PC-9 (cell line): ENCODE data around the gene IYD. TPM values are rescaled to one million over a fixed set of nuclear protein-coding genes. Genes with fewer than 3 reads are reported as not detected.

ENCODE experiments used
- BruUV-seq: library from RNA; stranded (reverse); fragments of 400-500 nt; replicated peaks from 2 replicates; lab custom pipeline; 2021; lab: Mats Ljungman, UMichigan
- CTCF ChIA-PET: fragments of 300-600 bp; sonication (Branson Sonifier 250); formaldehyde crosslinking; loops from one replicate; lab custom pipeline; 2022; ENCODE audit warnings: antibody characterized with exemption; lab: Charles Lee
- POLR2A ChIA-PET: fragments of 300-600 bp; sonication (Branson Sonifier 250); formaldehyde crosslinking; loops from one replicate; lab custom pipeline; 2022; ENCODE audit warnings: antibody characterized with exemption; ENCODE audit not compliant: unreplicated experiment; lab: Charles Lee
- DNase-seq, 2 experiments: peaks; one replicate each; pipeline versions ENCODE4 v3.0.0 to v3.0.0-alpha.2; 2015 to 2022; ENCODE audit warnings: mixed read lengths in 1 of 2
- H2AFZ ChIP-seq: fragments of 200-600 bp; sonication (generic); 2 replicates; pipeline ENCODE4 v1.8.1; 2017; ENCODE audit warnings: antibody characterized with exemption
- H3F3A ChIP-seq: fragments of 200-600 bp; sonication (generic); 2 replicates; pipeline ENCODE4 v1.8.1; 2017; ENCODE audit warnings: antibody characterized with exemption, mild to moderate bottlenecking, low read depth; ENCODE audit not compliant: insufficient read depth
- H3K27ac ChIP-seq: fragments of 200-600 bp; sonication (generic); 2 replicates; pipeline ENCODE4 v1.6.1; 2016; ENCODE audit warnings: mixed run types
- H3K27me3 ChIP-seq: fragments of 200-600 bp; sonication (generic); 2 replicates; pipeline ENCODE4 v1.6.1; 2016; ENCODE audit warnings: low read depth, mixed run types; ENCODE audit not compliant: insufficient read depth
- H3K36me3 ChIP-seq: fragments of 200-600 bp; sonication (generic); 2 replicates; pipeline ENCODE4 v1.6.1; 2016; ENCODE audit warnings: low read depth, mixed run types
- H3K4me1 ChIP-seq: fragments of 200-600 bp; sonication (generic); replicated peaks from 2 replicates; pipeline ENCODE4 v1.6.1; 2016; ENCODE audit warnings: mixed run types; ENCODE audit not compliant: insufficient read depth
- H3K4me2 ChIP-seq: fragments of 200-600 bp; sonication (generic); 2 replicates; pipeline ENCODE4 v1.6.1; 2017; ENCODE audit warnings: mixed run types
- H3K4me3 ChIP-seq: fragments of 200-600 bp; sonication (generic); 2 replicates; pipeline ENCODE4 v1.6.1; 2016; ENCODE audit warnings: mixed run types
- H3K79me2 ChIP-seq: fragments of 200-600 bp; sonication (generic); 2 replicates; pipeline ENCODE4 v1.6.1; 2017; ENCODE audit warnings: low read depth, mixed run types
- H3K9me2 ChIP-seq: fragments of 200-600 bp; sonication (generic); 2 replicates; pipeline ENCODE4 v1.8.1; 2017; ENCODE audit warnings: mild to moderate bottlenecking; ENCODE audit not compliant: insufficient read depth
- H3K9me3 ChIP-seq: fragments of 200-600 bp; sonication (generic); 2 replicates; pipeline ENCODE4 v1.8.1; 2016; ENCODE audit warnings: low read depth; ENCODE audit not compliant: insufficient read depth
- H4K20me1 ChIP-seq: fragments of 200-600 bp; sonication (generic); 2 replicates; pipeline ENCODE4 v1.8.1; 2017; ENCODE audit not compliant: insufficient read depth
- CTCF ChIP-seq: fragments of 200-600 bp; sonication (generic); conservative IDR thresholded peaks from 2 replicates; pipeline ENCODE4 v1.6.1; 2017; ENCODE audit warnings: mixed run types, antibody characterized with exemption, mild to moderate bottlenecking, moderate library complexity
- EZH2 ChIP-seq: fragments of 200-600 bp; sonication (generic); IDR thresholded peaks from 2 replicates; pipeline ENCODE4 v1.8.0; 2017; ENCODE audit warnings: antibody characterized with exemption, low read depth
- intact Hi-C: fragments of 100-400 bp; cut with micrococcal nuclease; formaldehyde crosslinking; loops from one replicate; pipeline ENCODE4 v1.10.0; 2022; ENCODE audit not compliant: unreplicated experiment
- total RNA-seq: library from RNA; stranded (reverse); gene quantifications from 2 replicates; pipeline ENCODE4 v1.2.3, GENCODE V29; 2021

Gene IYD
- total RNA-seq, 1 experiment from 2014 or later: not detected

- Histone ChIP-seq H3K4me2 (no peak overlapping the region), H4K20me1 (no peaks in the 10 kb centered on the region), H2AFZ (no peak overlapping the region), H3K27ac (no peak overlapping the region), H3K9me3 (0 out of 2 replicates have a peak, but pooled peaks cover 3% of the 10 kb centered on the region), H3K4me3 (no peak overlapping the region), H3K36me3 (no peaks in the 10 kb centered on the region), H3K4me1 (peaks cover 35% of the 10 kb centered on the region), H3F3A (peaks cover 14% of the 10 kb centered on the region; the same call in 1 of the 2 replicates), H3K27me3 (no peaks in the 10 kb centered on the region), H3K9me2 (no peaks in the 10 kb centered on the region), H3K79me2 (no peaks in the 10 kb centered on the region)
- POLR2A ChIA-PET: no interaction called here
- CTCF ChIA-PET: no interaction called here
- DNase-seq: no peak
- no TSS peak for BruUV-seq
- intact Hi-C loops: no loop called here
- TF ChIP-seq EZH2 (no peak), CTCF (no peak)
These were observed 47.3 kb downstream of the IYD start for GRCh38 chr6:150416128-150416527.

DNA sequence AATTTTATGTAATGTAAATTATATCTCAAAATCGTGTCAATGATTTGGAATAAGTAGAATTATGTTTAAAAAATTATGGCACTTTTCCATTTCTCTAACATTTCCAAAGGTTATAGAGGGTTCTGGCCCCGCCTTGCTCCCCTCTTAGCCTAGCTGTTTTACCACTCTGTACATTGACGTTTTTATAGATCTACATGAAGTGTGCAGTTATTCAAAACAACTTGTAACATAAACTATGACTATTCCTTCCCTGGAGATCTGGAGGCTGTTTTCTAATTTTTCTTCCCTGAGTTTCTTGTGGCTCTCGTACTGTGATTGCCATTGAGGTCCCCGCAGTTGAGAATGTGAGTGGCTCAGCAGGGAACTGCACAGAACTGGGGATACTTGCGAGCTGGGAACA, 48.4 kb downstream of the IYD start:
- H2AFZ ChIP-seq: peak overlapping the region; percentile 59
- no peak for TF ChIP-seq EZH2
- TF ChIP-seq CTCF: no peak
- no peak for DNase-seq
- BruUV-seq: no TSS peak
- no peaks in the 10 kb centered on the region for H4K20me1 ChIP-seq
- no peaks in the 10 kb centered on the region for H3K27me3 ChIP-seq
- ChIA-PET POLR2A (no interaction called here), CTCF (interaction anchor here (0.5 to 1.3 kb wide), 3 partner anchors 398 to 413 kb away, joined by 3 to 6 read pairs (median 5); no protein-coding TSS in a partner anchor)
- peaks cover 30% of the 10 kb centered on the region for H3K4me1 ChIP-seq
- peaks cover 14% of the 10 kb centered on the region; the same call in 1 of the 2 replicates for H3F3A ChIP-seq
- H3K4me2 ChIP-seq: peak overlapping the region; percentile 85; the same call in 1 of the 2 replicates
- H3K4me3 ChIP-seq: no peak overlapping the region
- H3K9me2 ChIP-seq: no peaks in the 10 kb centered on the region
- H3K27ac ChIP-seq: peak overlapping the region; percentile 91
- H3K36me3 ChIP-seq: no peaks in the 10 kb centered on the region
- intact Hi-C loops: no loop called here
- H3K9me3 ChIP-seq: 0 out of 2 replicates have a peak, but pooled peaks cover 3% of the 10 kb centered on the region
- no peaks in the 10 kb centered on the region for H3K79me2 ChIP-seq

DNA sequence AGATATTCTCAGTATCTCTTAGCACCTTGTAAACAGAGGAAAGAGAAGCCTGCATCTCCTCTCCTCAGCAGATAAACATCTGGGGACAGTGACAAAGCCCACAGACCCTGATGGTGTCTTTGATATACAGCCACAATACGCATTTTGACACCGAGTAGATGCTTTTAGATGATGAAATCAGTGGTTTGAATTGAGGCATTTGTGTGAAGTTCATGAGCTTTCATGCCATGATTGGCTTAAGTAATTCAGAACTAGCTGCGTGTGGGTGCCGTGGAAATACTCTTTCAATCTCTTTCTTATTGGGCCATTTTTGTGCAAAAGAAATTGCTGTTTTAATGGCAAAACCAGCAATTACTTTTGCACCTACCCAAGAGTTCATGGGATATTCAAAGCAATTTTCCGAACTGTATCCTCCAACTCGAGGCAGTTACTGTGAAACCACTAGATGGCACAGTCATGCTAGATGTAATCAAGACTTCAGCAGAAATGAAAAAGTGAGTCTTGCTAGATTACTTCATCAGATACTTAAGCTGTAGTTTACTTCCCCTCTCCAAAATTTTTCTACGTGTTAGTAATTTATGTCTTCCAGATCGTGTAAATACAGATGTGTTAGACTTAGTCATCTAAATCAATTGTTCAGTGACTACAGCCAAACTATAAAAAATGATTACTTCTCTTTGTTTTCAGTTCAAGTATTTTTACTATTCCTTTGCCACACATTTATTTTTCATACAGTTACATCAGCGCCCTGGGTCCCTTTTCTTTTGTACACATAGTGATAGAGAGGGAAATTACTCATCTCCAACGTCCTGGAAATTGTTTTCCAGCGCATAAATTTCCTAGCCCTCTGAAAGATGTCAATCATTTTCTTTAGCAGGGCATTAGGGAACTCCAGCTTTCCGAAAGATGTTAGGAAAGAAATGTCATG, 49.4 kb downstream of the IYD start:
- Histone ChIP-seq H3K27me3 (no peaks in the 10 kb centered on the region), H3K9me3 (0 out of 2 replicates have a peak, but pooled peaks cover 3% of the 10 kb centered on the region), H4K20me1 (no peaks in the 10 kb centered on the region), H3K4me2 (peak overlapping the region; percentile 85), H3K4me1 (peaks cover 30% of the 10 kb centered on the region), H3K9me2 (no peaks in the 10 kb centered on the region), H3K4me3 (peak overlapping the region; percentile 52; the same call in 1 of the 2 replicates), H3F3A (peaks cover 14% of the 10 kb centered on the region; the same call in 1 of the 2 replicates), H2AFZ (peak overlapping the region; percentile 59), H3K36me3 (no peaks in the 10 kb centered on the region), H3K27ac (peak overlapping the region; percentile 91), H3K79me2 (no peaks in the 10 kb centered on the region)
- POLR2A ChIA-PET: interaction anchor here (0.7 kb wide), 2 partner anchors 269 to 468 kb away, joined by 3 read pairs; no protein-coding TSS in a partner anchor
- intact Hi-C loops: loop anchor here (1.0 to 2.0 kb wide), 3 partner anchors 75 to 397 kb away; no protein-coding TSS in a partner anchor
- CTCF ChIA-PET: interaction anchor here (0.6 to 1.3 kb wide), 7 partner anchors 111 to 400 kb away, joined by 3 to 9 read pairs (median 5); partner anchors contain the start of gene PLEKHG1
- BruUV-seq: no TSS peak
- DNase-seq: peak in 1 of 2 experiments; percentile 84
- TF ChIP-seq EZH2 (no peak), CTCF (peak; percentile 76)
